Measurements from ENCODE around the gene B4GALNT3.

The B4GALNT3 gene

DNA sequence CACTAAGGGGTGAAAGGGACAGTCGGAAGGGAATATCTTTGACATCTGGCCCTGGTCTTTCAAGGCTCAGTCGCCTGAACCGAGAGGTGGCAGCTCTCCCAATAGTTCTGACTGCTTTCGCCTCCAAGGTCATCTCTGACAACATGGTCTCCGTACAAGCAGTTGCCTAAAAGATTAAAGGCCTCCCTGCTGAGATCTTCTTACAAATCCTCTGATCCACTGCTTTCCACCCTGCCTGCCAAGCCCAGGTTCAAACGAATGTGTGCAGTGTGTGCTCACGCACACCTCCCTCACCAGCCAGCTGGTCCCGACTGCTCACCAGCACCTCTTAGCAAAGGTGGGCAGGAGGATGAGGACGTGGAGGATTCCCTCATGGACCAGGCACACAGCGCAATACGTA, 10.4 kb downstream of the B4GALNT3 start:
- no peak for DNase-seq (ENCODE audit: low read depth in 1 of 2, low spot score in 1 of 2)
- H3K27ac ChIP-seq (replicated peaks), result no peak overlapping the region
- peaks cover 3% of the 10 kb centered on the region for H3K27me3 ChIP-seq (ENCODE audit: insufficient read depth, poor library complexity, severe bottlenecking)
- no peak overlapping the region for H3K4me3 ChIP-seq (replicated peaks; ENCODE audit: insufficient read depth, low read length)
- TF ChIP-seq, protein P1, sequence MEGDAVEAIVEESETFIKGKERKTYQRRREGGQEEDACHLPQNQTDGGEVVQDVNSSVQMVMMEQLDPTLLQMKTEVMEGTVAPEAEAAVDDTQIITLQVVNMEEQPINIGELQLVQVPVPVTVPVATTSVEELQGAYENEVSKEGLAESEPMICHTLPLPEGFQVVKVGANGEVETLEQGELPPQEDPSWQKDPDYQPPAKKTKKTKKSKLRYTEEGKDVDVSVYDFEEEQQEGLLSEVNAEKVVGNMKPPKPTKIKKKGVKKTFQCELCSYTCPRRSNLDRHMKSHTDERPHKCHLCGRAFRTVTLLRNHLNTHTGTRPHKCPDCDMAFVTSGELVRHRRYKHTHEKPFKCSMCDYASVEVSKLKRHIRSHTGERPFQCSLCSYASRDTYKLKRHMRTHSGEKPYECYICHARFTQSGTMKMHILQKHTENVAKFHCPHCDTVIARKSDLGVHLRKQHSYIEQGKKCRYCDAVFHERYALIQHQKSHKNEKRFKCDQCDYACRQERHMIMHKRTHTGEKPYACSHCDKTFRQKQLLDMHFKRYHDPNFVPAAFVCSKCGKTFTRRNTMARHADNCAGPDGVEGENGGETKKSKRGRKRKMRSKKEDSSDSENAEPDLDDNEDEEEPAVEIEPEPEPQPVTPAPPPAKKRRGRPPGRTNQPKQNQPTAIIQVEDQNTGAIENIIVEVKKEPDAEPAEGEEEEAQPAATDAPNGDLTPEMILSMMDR (IDR thresholded peaks at IDR 0.05; ENCODE audit: insufficient read depth, low read length), result no peak
- no peak for TF ChIP-seq POLR2AphosphoS5 (IDR thresholded peaks at IDR 0.05; ENCODE audit: low read depth)
- TF ChIP-seq, protein P2, sequence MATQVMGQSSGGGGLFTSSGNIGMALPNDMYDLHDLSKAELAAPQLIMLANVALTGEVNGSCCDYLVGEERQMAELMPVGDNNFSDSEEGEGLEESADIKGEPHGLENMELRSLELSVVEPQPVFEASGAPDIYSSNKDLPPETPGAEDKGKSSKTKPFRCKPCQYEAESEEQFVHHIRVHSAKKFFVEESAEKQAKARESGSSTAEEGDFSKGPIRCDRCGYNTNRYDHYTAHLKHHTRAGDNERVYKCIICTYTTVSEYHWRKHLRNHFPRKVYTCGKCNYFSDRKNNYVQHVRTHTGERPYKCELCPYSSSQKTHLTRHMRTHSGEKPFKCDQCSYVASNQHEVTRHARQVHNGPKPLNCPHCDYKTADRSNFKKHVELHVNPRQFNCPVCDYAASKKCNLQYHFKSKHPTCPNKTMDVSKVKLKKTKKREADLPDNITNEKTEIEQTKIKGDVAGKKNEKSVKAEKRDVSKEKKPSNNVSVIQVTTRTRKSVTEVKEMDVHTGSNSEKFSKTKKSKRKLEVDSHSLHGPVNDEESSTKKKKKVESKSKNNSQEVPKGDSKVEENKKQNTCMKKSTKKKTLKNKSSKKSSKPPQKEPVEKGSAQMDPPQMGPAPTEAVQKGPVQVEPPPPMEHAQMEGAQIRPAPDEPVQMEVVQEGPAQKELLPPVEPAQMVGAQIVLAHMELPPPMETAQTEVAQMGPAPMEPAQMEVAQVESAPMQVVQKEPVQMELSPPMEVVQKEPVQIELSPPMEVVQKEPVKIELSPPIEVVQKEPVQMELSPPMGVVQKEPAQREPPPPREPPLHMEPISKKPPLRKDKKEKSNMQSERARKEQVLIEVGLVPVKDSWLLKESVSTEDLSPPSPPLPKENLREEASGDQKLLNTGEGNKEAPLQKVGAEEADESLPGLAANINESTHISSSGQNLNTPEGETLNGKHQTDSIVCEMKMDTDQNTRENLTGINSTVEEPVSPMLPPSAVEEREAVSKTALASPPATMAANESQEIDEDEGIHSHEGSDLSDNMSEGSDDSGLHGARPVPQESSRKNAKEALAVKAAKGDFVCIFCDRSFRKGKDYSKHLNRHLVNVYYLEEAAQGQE (IDR thresholded peaks at IDR 0.05; ENCODE audit: insufficient replicate concordance, low read depth), result no peak
- no peak for TF ChIP-seq GABPA (IDR thresholded peaks at IDR 0.05; ENCODE audit: low read depth)
- no peak for TF ChIP-seq SPI1 (IDR thresholded peaks at IDR 0.05; ENCODE audit: borderline replicate concordance, low read depth)

DNA sequence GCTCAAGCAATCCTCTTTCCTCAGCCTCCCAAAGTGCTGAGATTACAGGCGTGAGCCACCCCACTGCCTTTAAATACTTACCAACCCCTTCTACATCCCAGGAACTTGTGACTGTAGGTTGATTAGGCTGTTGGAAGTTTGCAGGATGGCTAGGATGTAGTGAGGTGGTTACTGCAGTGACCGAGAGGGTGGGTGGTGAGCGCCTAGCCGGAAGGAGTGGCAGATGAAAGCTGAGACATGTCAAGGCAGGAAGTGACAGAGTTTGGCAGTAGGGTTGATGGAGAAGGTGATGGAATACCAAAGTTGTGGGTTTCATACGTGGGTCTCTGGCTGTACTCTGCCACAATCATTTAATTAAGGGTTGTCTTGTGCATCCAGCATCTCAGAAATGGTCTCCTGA, 13.5 kb downstream of the B4GALNT3 start:
- TF ChIP-seq GABPA (IDR thresholded peaks at IDR 0.05; ENCODE audit: low read depth), result no peak
- no peak for TF ChIP-seq SPI1 (IDR thresholded peaks at IDR 0.05; ENCODE audit: borderline replicate concordance, low read depth)
- TF ChIP-seq, protein P1 (IDR thresholded peaks at IDR 0.05; ENCODE audit: insufficient read depth, low read length), result no peak
- TF ChIP-seq, protein P2 (IDR thresholded peaks at IDR 0.05; ENCODE audit: insufficient replicate concordance, low read depth), result no peak
- no peak for TF ChIP-seq POLR2AphosphoS5 (IDR thresholded peaks at IDR 0.05; ENCODE audit: low read depth)
- H3K27me3 ChIP-seq (ENCODE audit: insufficient read depth, poor library complexity, severe bottlenecking), result peaks cover 3% of the 10 kb centered on the region
- no peak overlapping the region for H3K4me3 ChIP-seq (replicated peaks; ENCODE audit: insufficient read depth, low read length)
- no peak for DNase-seq (ENCODE audit: low read depth in 1 of 2, low spot score in 1 of 2)
- no peak overlapping the region for H3K27ac ChIP-seq (replicated peaks)

- Histone ChIP-seq H3K4me3 (replicated peaks; ENCODE audit: insufficient read depth, low read length) (no peak overlapping the region), H3K27me3 (ENCODE audit: insufficient read depth, poor library complexity, severe bottlenecking) (peaks cover 3% of the 10 kb centered on the region), H3K27ac (replicated peaks) (no peak overlapping the region)
- no peak for DNase-seq (ENCODE audit: low read depth in 1 of 2, low spot score in 1 of 2)
- TF ChIP-seq, protein P1 (IDR thresholded peaks at IDR 0.05; ENCODE audit: insufficient read depth, low read length), result no peak
- TF ChIP-seq, protein P2 (IDR thresholded peaks at IDR 0.05; ENCODE audit: insufficient replicate concordance, low read depth), result no peak
- TF ChIP-seq POLR2AphosphoS5 (IDR thresholded peaks at IDR 0.05; ENCODE audit: low read depth), result no peak
- TF ChIP-seq GABPA (IDR thresholded peaks at IDR 0.05; ENCODE audit: low read depth), result no peak
- no peak for TF ChIP-seq SPI1 (IDR thresholded peaks at IDR 0.05; ENCODE audit: borderline replicate concordance, low read depth)
Measured at GRCh38 chr12:473863-474577, 14.3 kb downstream of the B4GALNT3 start.
